ENCODE measurements around the gene ANKRD18B.
"Not testable (repeated sequence)": the region's sequence is repeated elsewhere in the genome, so short reads cannot be mapped to it uniquely, and the experiment has no call there.

ANKRD18B gene

GRCh38 chr9:33577786-33578185 is 53.7 kb downstream of the ANKRD18B start:
- not testable (repeated sequence) for H3K4me1 Mint-ChIP-seq; ATAC-seq; DNase-seq (ENCODE audit: low spot score in 2 of 2); H3K27ac Mint-ChIP-seq; H3K9me3 Mint-ChIP-seq; H3K36me3 Mint-ChIP-seq; H3K4me3 Mint-ChIP-seq

- not testable (repeated sequence) for H3K9me3 Mint-ChIP-seq; DNase-seq (ENCODE audit: low spot score in 2 of 2); H3K4me3 Mint-ChIP-seq; ATAC-seq; H3K4me1 Mint-ChIP-seq; H3K36me3 Mint-ChIP-seq; H3K27ac Mint-ChIP-seq
These were observed 55.9 kb downstream of the ANKRD18B start for GRCh38 chr9:33579996-33580395.

DNA sequence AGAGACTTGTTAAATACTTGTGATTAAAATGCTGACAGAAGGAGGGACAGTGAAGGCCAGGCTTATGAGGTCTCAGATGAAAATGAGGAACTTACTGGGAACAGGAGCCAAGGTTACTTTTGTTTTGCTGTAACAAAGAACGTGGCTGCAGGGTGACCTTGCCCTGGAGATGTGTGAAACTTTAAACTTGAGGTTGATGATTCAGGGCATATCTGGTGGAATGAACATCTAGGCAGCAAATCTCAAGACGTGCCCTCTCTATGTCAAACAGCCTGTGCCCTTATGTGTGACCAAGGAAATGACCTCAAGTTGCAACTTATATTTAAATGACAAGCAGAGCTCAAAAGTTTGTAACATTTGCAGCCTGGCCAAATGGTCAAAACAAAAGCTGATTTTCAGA is 58.6 kb downstream of the ANKRD18B start:
- H3K4me1 Mint-ChIP-seq; H3K36me3 Mint-ChIP-seq; DNase-seq (ENCODE audit: low spot score in 2 of 2); H3K9me3 Mint-ChIP-seq; H3K4me3 Mint-ChIP-seq; ATAC-seq; H3K27ac Mint-ChIP-seq: not testable (repeated sequence)

GRCh38 chr9:33586128-33586527 is 62.1 kb downstream of the ANKRD18B start:
- not testable (repeated sequence) for H3K4me1 Mint-ChIP-seq; ATAC-seq; H3K36me3 Mint-ChIP-seq; H3K27ac Mint-ChIP-seq; H3K9me3 Mint-ChIP-seq; DNase-seq (ENCODE audit: low spot score in 2 of 2); H3K4me3 Mint-ChIP-seq

DNA sequence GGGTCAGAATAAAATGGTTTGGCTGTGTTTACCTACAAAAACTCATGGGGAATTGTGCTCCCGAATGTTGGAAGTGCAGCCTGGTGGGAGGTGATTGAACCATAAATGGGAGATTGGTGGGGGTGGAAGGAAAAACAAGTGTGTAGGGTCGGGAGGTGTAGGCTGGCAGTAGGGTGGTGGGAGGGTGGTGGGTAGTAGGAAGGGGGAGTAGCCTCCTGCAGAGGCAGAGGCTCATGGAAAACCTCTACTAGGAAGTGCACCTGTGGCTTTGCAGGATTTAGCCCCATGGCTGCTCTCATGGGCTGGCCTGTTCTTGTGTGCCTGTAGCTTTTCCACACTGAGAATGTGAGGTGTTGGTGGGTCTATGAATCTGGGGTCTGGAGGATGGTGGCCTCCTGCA is 63.7 kb downstream of the ANKRD18B start:
- H3K4me1 Mint-ChIP-seq, H3K27ac Mint-ChIP-seq, ATAC-seq, H3K9me3 Mint-ChIP-seq, H3K4me3 Mint-ChIP-seq, H3K36me3 Mint-ChIP-seq: not testable (repeated sequence)
- DNase-seq (ENCODE audit: low spot score in 2 of 2), result peak in 1 of 2 donors; percentile 15

GRCh38 chr9:33588876-33589275 is 64.8 kb downstream of the ANKRD18B start:
- H3K36me3 Mint-ChIP-seq, H3K27ac Mint-ChIP-seq: not testable (repeated sequence)

DNA sequence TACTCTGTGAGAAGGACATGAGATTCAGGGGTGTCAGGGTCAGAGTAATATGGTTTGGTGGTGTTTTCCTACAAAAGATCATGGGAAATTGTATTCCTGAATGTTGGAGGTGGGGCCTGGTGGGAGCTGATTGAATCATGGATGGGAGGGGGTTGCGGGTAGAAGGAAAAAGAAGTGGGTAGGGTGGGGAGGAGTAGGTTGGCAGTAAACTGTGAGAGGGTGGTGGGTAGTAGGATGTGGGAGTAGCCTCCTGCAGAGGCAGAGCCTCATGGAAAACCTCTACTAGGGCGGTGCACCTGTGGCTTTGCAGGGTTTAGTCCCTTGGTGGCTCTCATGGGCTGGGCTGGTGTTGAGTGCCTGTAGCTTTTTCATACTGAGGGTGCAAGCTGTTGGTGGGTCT is 66.8 kb downstream of the ANKRD18B start:
- ATAC-seq, H3K9me3 Mint-ChIP-seq, H3K4me3 Mint-ChIP-seq, H3K4me1 Mint-ChIP-seq, H3K27ac Mint-ChIP-seq, H3K36me3 Mint-ChIP-seq: not testable (repeated sequence)
- peak in 1 of 2 donors; percentile 29 for DNase-seq (ENCODE audit: low spot score in 2 of 2)

More at GRCh38 chr9:33588876-33589275, 64.8 kb downstream of the ANKRD18B start:
- H3K4me3 Mint-ChIP-seq; H3K4me1 Mint-ChIP-seq; ATAC-seq; DNase-seq (ENCODE audit: low spot score in 2 of 2); H3K9me3 Mint-ChIP-seq: not testable (repeated sequence)

GRCh38 chr9:33596974-33597373 is 72.9 kb downstream of the ANKRD18B start:
- H3K27ac Mint-ChIP-seq; H3K4me3 Mint-ChIP-seq; H3K36me3 Mint-ChIP-seq; ATAC-seq; H3K9me3 Mint-ChIP-seq; DNase-seq (ENCODE audit: low spot score in 2 of 2): not testable (repeated sequence)
- H3K4me1 Mint-ChIP-seq, result peaks cover 10% of the 10 kb centered on the region

DNA sequence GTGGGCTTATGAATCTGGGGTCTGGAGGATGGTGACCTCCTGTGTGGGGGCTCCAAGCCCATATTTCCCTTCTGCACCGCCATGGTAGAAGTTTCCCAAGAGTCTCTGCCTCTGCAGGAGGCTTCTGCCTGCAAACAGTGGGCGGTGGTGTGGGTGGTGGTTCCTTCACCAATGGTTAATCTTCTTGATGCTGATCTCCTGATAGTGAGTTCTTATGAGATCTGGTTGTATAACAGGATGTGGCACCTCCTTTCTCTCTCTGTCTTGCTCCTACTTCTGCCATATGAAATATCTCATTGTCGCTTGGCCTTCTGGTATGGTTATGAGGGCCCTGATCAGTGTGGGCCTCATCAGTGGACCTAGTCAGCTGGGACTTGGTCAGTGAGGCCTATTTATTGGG is 73.3 kb downstream of the ANKRD18B start:
- not testable (repeated sequence) for DNase-seq (ENCODE audit: low spot score in 2 of 2); H3K27ac Mint-ChIP-seq; H3K9me3 Mint-ChIP-seq; H3K36me3 Mint-ChIP-seq; H3K4me3 Mint-ChIP-seq; ATAC-seq
- H3K4me1 Mint-ChIP-seq, result peaks cover 10% of the 10 kb centered on the region

- not testable (repeated sequence) for H3K36me3 Mint-ChIP-seq; H3K9me3 Mint-ChIP-seq; H3K27ac Mint-ChIP-seq; ATAC-seq; DNase-seq (ENCODE audit: low spot score in 2 of 2); H3K4me3 Mint-ChIP-seq
- H3K4me1 Mint-ChIP-seq, result peaks cover 10% of the 10 kb centered on the region
These were observed 74.8 kb downstream of the ANKRD18B start for GRCh38 chr9:33598796-33599379.

DNA sequence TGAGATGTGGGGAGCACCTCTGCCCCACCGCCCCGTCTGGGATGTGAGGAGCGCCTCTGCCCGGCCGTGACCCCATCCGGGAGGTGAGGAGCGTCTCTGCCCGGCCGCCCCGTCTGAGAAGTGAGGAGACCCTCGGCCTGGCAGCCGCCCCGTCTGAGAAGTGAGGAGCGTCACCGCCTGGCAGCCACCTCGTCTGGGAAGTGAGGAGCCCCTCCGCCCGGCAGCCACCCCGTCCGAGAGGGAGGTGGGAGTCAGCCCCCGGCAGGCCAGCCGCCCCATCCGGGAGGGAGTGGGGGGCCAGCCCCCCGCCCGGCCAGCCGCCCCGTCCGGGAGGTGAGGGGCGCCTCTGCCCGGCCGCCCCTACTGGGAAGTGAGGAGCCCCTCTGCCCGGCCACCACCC is 76.9 kb downstream of the ANKRD18B start:
- not testable (repeated sequence) for H3K4me3 Mint-ChIP-seq; H3K36me3 Mint-ChIP-seq; DNase-seq (ENCODE audit: low spot score in 2 of 2); H3K9me3 Mint-ChIP-seq; H3K27ac Mint-ChIP-seq; ATAC-seq
- H3K4me1 Mint-ChIP-seq, result peaks cover 10% of the 10 kb centered on the region

DNA sequence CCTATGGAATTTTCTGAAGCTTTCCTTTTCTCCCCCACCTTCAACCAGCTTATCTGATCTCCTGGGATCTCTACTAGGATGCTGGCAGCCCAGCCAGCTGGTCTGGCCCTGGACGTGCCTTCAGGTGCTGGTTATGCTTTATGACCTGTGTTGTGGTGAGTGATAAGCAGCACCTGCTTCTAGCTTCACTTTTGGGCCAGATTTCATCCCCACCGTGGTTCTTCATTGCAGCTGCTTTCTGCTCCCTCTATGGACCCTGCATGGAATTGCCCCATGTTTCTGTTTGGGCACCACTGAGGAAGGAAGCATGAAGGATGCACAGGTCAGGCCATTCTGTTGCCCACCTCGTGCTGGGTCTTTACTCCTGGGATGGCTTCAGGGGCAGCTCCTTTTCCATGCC is 80.2 kb downstream of the ANKRD18B start:
- DNase-seq (ENCODE audit: low spot score in 2 of 2); H3K4me1 Mint-ChIP-seq; H3K36me3 Mint-ChIP-seq; H3K9me3 Mint-ChIP-seq; H3K4me3 Mint-ChIP-seq; H3K27ac Mint-ChIP-seq: not testable (repeated sequence)
- peak; percentile 28 for ATAC-seq

- not testable (repeated sequence) for H3K4me1 Mint-ChIP-seq; H3K4me3 Mint-ChIP-seq; H3K36me3 Mint-ChIP-seq; ATAC-seq; H3K27ac Mint-ChIP-seq; H3K9me3 Mint-ChIP-seq; DNase-seq (ENCODE audit: low spot score in 2 of 2)
These were observed 80.9 kb downstream of the ANKRD18B start for GRCh38 chr9:33604936-33605335.

DNA sequence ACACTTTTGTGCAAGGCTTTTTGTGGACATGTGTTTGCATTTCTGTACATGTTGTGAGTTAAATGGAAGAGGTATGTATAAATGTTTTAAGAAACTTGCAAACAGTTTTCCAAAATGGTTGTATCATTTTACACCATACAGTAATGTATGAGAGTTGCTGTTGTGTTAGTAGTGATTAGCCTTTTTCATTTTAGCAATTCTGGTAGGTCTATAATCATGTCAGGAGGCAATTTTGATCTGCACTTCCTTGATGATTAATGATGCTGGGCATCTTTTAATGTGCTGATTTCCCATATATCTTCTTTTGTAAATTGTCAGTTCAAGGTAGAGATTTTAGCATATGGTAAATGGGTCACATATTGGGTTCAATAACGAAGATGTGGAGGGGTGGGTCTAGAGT is 87.3 kb downstream of the ANKRD18B start:
- DNase-seq (ENCODE audit: low spot score in 2 of 2) (no peak), ATAC-seq (no peak)
- no peaks in the 10 kb centered on the region for H3K4me1 Mint-ChIP-seq
- H3K36me3 Mint-ChIP-seq, result no peaks in the 10 kb centered on the region
- H3K9me3 Mint-ChIP-seq, result no peaks in the 10 kb centered on the region
- no peak overlapping the region for H3K27ac Mint-ChIP-seq
- no peak overlapping the region for H3K4me3 Mint-ChIP-seq

DNA sequence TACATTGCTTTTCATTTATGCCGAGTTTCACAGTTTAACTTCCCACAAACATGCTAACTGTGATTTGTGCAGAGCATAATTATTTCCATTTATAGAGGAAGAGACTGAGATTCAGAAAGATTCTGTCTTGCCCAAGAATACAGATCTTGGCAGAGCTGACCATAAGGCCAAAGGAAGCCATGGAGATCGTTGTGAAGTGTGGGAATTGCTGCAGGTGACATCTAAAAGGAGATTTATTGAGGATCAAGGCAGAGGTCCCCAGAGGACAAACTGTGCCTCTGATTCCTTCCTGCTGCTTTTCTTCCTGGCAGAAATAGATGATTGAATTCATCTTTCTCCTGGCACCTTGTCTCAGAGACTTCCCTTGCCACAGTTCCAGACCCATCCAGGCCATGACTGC is 88.4 kb downstream of the ANKRD18B start:
- H3K36me3 Mint-ChIP-seq; H3K27ac Mint-ChIP-seq; H3K4me3 Mint-ChIP-seq; ATAC-seq; DNase-seq (ENCODE audit: low spot score in 2 of 2); H3K9me3 Mint-ChIP-seq; H3K4me1 Mint-ChIP-seq: not testable (repeated sequence)

GRCh38 chr9:33614001-33614687 is 90.1 kb downstream of the ANKRD18B start:
- H3K36me3 Mint-ChIP-seq, result no peaks in the 10 kb centered on the region
- ATAC-seq (no peak), DNase-seq (ENCODE audit: low spot score in 2 of 2) (peak in 1 of 2 donors; percentile 12)
- H3K9me3 Mint-ChIP-seq, result no peaks in the 10 kb centered on the region
- H3K4me1 Mint-ChIP-seq, result peaks cover 5% of the 10 kb centered on the region
- H3K4me3 Mint-ChIP-seq, result no peak overlapping the region
- no peak overlapping the region for H3K27ac Mint-ChIP-seq

Data from stimulated activated effector memory CD8-positive, alpha-beta T cell treated with anti-CD3 and anti-CD28 coated beads, Interleukin-12 subunit alpha, Interleukin-12 subunit beta, amount 100 ng/mL, for 72 hours (primary cell).